Endothelial cell of umbilical vein (primary cell): Measurements from ENCODE around the gene CORO7. TPM values are rescaled to one million over a fixed set of nuclear protein-coding genes. Genes with fewer than 3 reads are reported as not detected.

ENCODE experiments used
- BruUV-seq: library from RNA; stranded (reverse); fragments of 400-500 nt; replicated peaks from 2 replicates; lab custom pipeline; 2021; lab: Mats Ljungman, UMichigan
- CTCF ChIA-PET: fragments of 300-600, 350-600 bp; sonication (Branson Sonifier 250); formaldehyde crosslinking; loops from one replicate; lab custom pipeline; 2021; ENCODE audit warnings: antibody characterized with exemption, inconsistent platforms; lab: Charles Lee
- POLR2A ChIA-PET: fragments of 300-600, 350-600 bp; sonication (Branson Sonifier 250); formaldehyde crosslinking; loops from one replicate; lab custom pipeline; 2021; ENCODE audit warnings: antibody characterized with exemption, inconsistent platforms; lab: Charles Lee
- DNase-seq: peaks from one replicate; pipeline ENCODE4 v3.0.0-alpha.2; 2011; ENCODE audit warnings: low read depth, low spot score
- FAIRE-seq: peaks from 2 replicates; lab custom pipeline; 2011; peaks lifted over from hg19 to GRCh38; lab: Jason Lieb, UNC
- H2AFZ ChIP-seq: 2 replicates; pipeline ENCODE4 v1.6.0; 2012; ENCODE audit warnings: low read depth, low read length, control low read depth, inconsistent platforms
- H3K27ac ChIP-seq: 2 replicates; pipeline ENCODE4 v1.5.1; 2011; ENCODE audit warnings: low read depth, mild to moderate bottlenecking, control low read depth, low read length, moderate library complexity; ENCODE audit not compliant: insufficient read depth
- H3K27me3 ChIP-seq, 2 experiments: 2 replicates each; pipeline versions ENCODE4 v1.6.0 to v1.6.1; 2011; ENCODE audit warnings: low read length in 2 of 2, mixed read lengths in 1 of 2; ENCODE audit not compliant: control insufficient read depth in 2 of 2, insufficient read depth in 2 of 2
- H3K36me3 ChIP-seq, 2 experiments: 2 replicates in 1 of 2; 3 replicates in 1 of 2; pipeline ENCODE4 v1.5.1; 2011; ENCODE audit warnings: low read length in 2 of 2, mild to moderate bottlenecking in 1 of 2, moderate library complexity in 1 of 2; ENCODE audit not compliant: control insufficient read depth in 2 of 2, insufficient read depth in 2 of 2; ENCODE audit errors: extremely low read depth in 1 of 2
- H3K4me1 ChIP-seq: 3 replicates; pipeline ENCODE4 v1.5.1; 2011; ENCODE audit warnings: mild to moderate bottlenecking, low read length; ENCODE audit not compliant: control insufficient read depth, insufficient read depth; ENCODE audit errors: extremely low read depth
- H3K4me2 ChIP-seq: 2 replicates; pipeline ENCODE4 v1.6.1; 2011; ENCODE audit warnings: low read length, control low read depth, mixed read lengths; ENCODE audit not compliant: insufficient read depth
- H3K4me3 ChIP-seq, 3 experiments: fragments of 200-600 bp in 1 of 3; sonication (generic), shearing (Covaris generic) in 1 of 3; replicated peaks in 1 of 3; 2 replicates each; pipeline ENCODE4 v1.5.1; 2011 to 2016; ENCODE audit warnings: control low read depth in 3 of 3, low read length in 3 of 3, mild to moderate bottlenecking in 2 of 3, inconsistent platforms in 1 of 3, low read depth in 1 of 3, moderate library complexity in 1 of 3; ENCODE audit not compliant: insufficient read depth in 1 of 3
- H3K79me2 ChIP-seq: 2 replicates; pipeline ENCODE4 v1.6.0; 2012; ENCODE audit warnings: low read length, inconsistent platforms; ENCODE audit not compliant: control insufficient read depth, insufficient read depth
- H3K9ac ChIP-seq: replicated peaks from 2 replicates; pipeline ENCODE3; 2011; ENCODE audit warnings: low read length, control low read depth; ENCODE audit not compliant: insufficient read depth; ENCODE audit errors: extremely low read depth
- H3K9me1 ChIP-seq: replicated peaks from 3 replicates; pipeline ENCODE4 v1.6.0; 2011; ENCODE audit warnings: mild to moderate bottlenecking, low read length; ENCODE audit not compliant: control insufficient read depth, insufficient read depth; ENCODE audit errors: extremely low read depth
- H3K9me3 ChIP-seq: replicated peaks from 2 replicates; pipeline ENCODE4 v1.5.1; 2012; ENCODE audit warnings: low read length, inconsistent platforms; ENCODE audit not compliant: control insufficient read depth, insufficient read depth
- H4K20me1 ChIP-seq: replicated peaks from 2 replicates; pipeline ENCODE3; 2011; ENCODE audit warnings: mild to moderate bottlenecking, low read length; ENCODE audit not compliant: control insufficient read depth, insufficient read depth; ENCODE audit errors: extremely low read depth
- EZH2 ChIP-seq: IDR thresholded peaks from 2 replicates; pipeline ENCODE4 v1.6.1; 2012; ENCODE audit warnings: borderline replicate concordance, low read depth, mild to moderate bottlenecking, moderate library complexity, low read length, inconsistent platforms; ENCODE audit not compliant: severe bottlenecking
- FOS ChIP-seq: IDR thresholded peaks from 2 replicates; pipeline ENCODE4 v1.6.1; 2011; ENCODE audit warnings: mild to moderate bottlenecking, low read length, moderate library complexity, borderline replicate concordance; ENCODE audit not compliant: insufficient read depth
- GATA2 ChIP-seq: IDR thresholded peaks from 2 replicates; pipeline ENCODE4 v1.7.0; 2011; ENCODE audit warnings: low read depth, mild to moderate bottlenecking, moderate library complexity, mixed read lengths, low read length; ENCODE audit not compliant: insufficient read length, insufficient read depth
- JUN ChIP-seq: IDR thresholded peaks from 2 replicates; pipeline ENCODE4 v1.6.1; 2011; ENCODE audit warnings: borderline replicate concordance, low read depth; ENCODE audit not compliant: insufficient read length, insufficient read depth
- MYC ChIP-seq: IDR thresholded peaks from one replicate; pipeline ENCODE4 v1.6.1; 2011; ENCODE audit warnings: mild to moderate bottlenecking, low read depth, low read length
- POLR2A ChIP-seq: IDR thresholded peaks from 2 replicates; pipeline ENCODE4 v1.6.1; 2012; ENCODE audit warnings: low read depth, mild to moderate bottlenecking, control low read depth, low read length
- POLR2AphosphoS5 ChIP-seq: IDR thresholded peaks from 2 replicates; pipeline ENCODE4 v1.6.1; 2012; ENCODE audit warnings: low read depth, mild to moderate bottlenecking, control low read depth, low read length, moderate library complexity; ENCODE audit not compliant: insufficient read depth
- dilution Hi-C: fragments of 300-500 bp; cut with MboI; formaldehyde crosslinking; loops from one replicate; pipeline ENCODE4 v1.15.0; 2019; ENCODE audit warnings: low sequenced_read_pairs; ENCODE audit not compliant: extremely low pct_ligation_motif_present
- intact Hi-C: fragments of 100-400 bp; cut with micrococcal nuclease; formaldehyde crosslinking; loops from one replicate; pipeline ENCODE4 v1.10.0; 2022
- polyA plus RNA-seq, 4 experiments: library from polyadenylated mRNA; depleted of rRNA in 3 of 4; stranded (reverse) in 3 of 4; unstranded in 1 of 4; fragments of >200 nt; gene quantifications; 2 replicates each; pipeline versions ENCODE4 v1.2.1 to v1.2.3, GENCODE V29; 2011 to 2012; ENCODE audit warnings: missing spikeins in 1 of 4
- total RNA-seq: library from RNA; stranded (reverse); gene quantifications from 2 replicates; pipeline ENCODE4 v1.2.3, GENCODE V29; 2021
- TF ChIP-seq, protein P1 (sequence below): IDR thresholded peaks from 2 replicates; pipeline ENCODE4 v1.6.1; 2011; ENCODE audit not compliant: insufficient read depth, insufficient read length
- TF ChIP-seq, protein P2 (sequence below), 2 donors: IDR thresholded peaks; 1 replicate in 1 of 2; 2 replicates in 1 of 2; pipeline ENCODE4 v1.5.1; 2011; ENCODE audit warnings: low read length in 2 of 2, mild to moderate bottlenecking in 2 of 2, moderate library complexity in 2 of 2, control low read depth in 1 of 2, inconsistent platforms in 1 of 2, low read depth in 1 of 2; ENCODE audit not compliant: insufficient read depth in 1 of 2; ENCODE audit errors: extremely low read depth in 1 of 2

Gene CORO7
- total and polyA plus RNA-seq, 2 donors (not counting 3 experiments of a cell fraction or from before 2014, with no cell fraction given), result 42.5 to 72.3 TPM

GRCh38 chr16:4323071-4323844, 93.1 kb downstream of the CORO7 start:
- dilution Hi-C loops (no loop called here), intact Hi-C loops (no loop called here)
- Histone ChIP-seq H3K27ac (no peak overlapping the region), H3K9me1 (no peaks in the 10 kb centered on the region), H3K9me3 (no peaks in the 10 kb centered on the region), H2AFZ (no peak overlapping the region), H3K4me3 (no peak overlapping the region), H3K79me2 (peaks cover 61% of the 10 kb centered on the region), H4K20me1 (no peaks in the 10 kb centered on the region), H3K4me1 (peaks cover 23% of the 10 kb centered on the region), H3K36me3 (no peaks in the 10 kb centered on the region), H3K9ac (no peak overlapping the region), H3K4me2 (no peak overlapping the region), H3K27me3 (no peaks in the 10 kb centered on the region)
- POLR2A ChIA-PET, result no interaction called here
- CTCF ChIA-PET, result interaction anchor here (0.7 to 4.0 kb wide), 7 partner anchors 9 to 340 kb away, joined by 3 to 35 read pairs (median 4); no protein-coding TSS in a partner anchor
- BruUV-seq, result no TSS peak
- no peak for FAIRE-seq
- TF ChIP-seq MYC (no peak), EZH2 (no peak), POLR2AphosphoS5 (no peak), FOS (no peak)
- no peak for DNase-seq

DNA sequence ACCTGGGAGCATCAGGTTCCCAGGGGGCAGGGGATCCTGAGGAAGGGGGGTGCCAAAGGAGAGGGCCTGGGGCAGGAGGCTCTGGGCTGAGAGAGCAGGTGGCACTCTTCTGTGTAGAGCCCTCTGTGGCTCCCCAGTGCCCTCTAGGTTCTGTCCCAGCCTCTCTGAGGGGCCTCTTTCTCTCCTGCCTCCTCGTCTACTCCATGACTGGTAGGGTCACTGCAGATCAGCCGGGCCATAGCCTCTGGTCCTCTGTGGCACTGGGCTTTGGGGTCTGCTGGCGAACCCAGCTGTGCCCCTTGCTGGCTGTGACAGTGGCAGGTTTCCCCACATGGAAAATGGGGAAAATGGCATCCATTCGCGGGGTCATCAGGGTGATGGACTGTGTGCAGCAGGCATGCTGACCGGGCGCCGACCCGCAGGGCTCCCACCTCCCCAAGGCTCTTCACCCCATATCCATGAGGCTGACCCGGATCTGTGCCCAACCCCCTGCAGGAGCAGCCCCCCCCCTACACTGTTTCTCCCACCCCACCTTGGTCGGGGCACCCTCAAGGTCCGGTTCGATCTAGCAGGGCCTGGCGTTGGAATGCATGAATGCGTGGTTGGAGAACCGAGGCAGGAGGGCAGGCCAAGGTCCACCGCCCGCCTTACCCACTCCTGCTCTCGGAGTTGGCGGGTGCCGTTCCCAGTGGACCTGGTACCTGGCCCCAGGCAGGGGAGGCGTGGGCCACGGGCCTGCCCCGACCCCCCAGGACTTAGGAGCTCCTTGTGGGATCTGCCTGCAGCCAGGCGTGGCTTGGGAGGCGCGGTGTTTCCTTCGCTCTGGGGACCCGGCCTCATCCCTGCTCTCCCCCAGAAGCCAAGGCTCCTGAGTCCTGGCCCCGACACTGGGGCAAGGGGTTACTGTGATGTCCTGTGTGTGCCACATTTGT, 94.0 kb downstream of the CORO7 start:
- TF ChIP-seq JUN (no peak), POLR2A (no peak), MYC (no peak), GATA2 (no peak), POLR2AphosphoS5 (no peak), FOS (no peak), EZH2 (no peak)
- TF ChIP-seq, protein P1, sequence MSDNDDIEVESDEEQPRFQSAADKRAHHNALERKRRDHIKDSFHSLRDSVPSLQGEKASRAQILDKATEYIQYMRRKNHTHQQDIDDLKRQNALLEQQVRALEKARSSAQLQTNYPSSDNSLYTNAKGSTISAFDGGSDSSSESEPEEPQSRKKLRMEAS, result no peak
- TF ChIP-seq, protein P2, sequence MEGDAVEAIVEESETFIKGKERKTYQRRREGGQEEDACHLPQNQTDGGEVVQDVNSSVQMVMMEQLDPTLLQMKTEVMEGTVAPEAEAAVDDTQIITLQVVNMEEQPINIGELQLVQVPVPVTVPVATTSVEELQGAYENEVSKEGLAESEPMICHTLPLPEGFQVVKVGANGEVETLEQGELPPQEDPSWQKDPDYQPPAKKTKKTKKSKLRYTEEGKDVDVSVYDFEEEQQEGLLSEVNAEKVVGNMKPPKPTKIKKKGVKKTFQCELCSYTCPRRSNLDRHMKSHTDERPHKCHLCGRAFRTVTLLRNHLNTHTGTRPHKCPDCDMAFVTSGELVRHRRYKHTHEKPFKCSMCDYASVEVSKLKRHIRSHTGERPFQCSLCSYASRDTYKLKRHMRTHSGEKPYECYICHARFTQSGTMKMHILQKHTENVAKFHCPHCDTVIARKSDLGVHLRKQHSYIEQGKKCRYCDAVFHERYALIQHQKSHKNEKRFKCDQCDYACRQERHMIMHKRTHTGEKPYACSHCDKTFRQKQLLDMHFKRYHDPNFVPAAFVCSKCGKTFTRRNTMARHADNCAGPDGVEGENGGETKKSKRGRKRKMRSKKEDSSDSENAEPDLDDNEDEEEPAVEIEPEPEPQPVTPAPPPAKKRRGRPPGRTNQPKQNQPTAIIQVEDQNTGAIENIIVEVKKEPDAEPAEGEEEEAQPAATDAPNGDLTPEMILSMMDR (IDR thresholded peaks at IDR 0.05; ENCODE audit: extremely low read depth in 1 of 2, insufficient read depth in 1 of 2, low read depth in 1 of 2, low read length in 2 of 2), result no peak

More for the DNA sequence above, 94.0 kb downstream of the CORO7 start:
- ChIA-PET POLR2A (no interaction called here), CTCF (interaction anchor here (0.6 to 4.0 kb wide), 7 partner anchors 8 to 68 kb away, joined by 3 to 35 read pairs (median 3); no protein-coding TSS in a partner anchor)
- no peaks in the 10 kb centered on the region for H3K36me3 ChIP-seq
- no TSS peak for BruUV-seq
- intact Hi-C loops (no loop called here), dilution Hi-C loops (no loop called here)
- H3K9me1 ChIP-seq, result no peaks in the 10 kb centered on the region
- no peak for DNase-seq
- no peaks in the 10 kb centered on the region for H4K20me1 ChIP-seq
- H3K27me3 ChIP-seq, result no peaks in the 10 kb centered on the region
- no peak overlapping the region for H3K9ac ChIP-seq
- no peaks in the 10 kb centered on the region for H3K9me3 ChIP-seq
- no peak overlapping the region for H3K4me3 ChIP-seq
- FAIRE-seq, result no peak
- H2AFZ ChIP-seq, result no peak overlapping the region
- no peak overlapping the region for H3K4me2 ChIP-seq
- H3K27ac ChIP-seq, result no peak overlapping the region
- H3K79me2 ChIP-seq, result peaks cover 67% of the 10 kb centered on the region
- H3K4me1 ChIP-seq, result peaks cover 26% of the 10 kb centered on the region
